Measurements from ENCODE around the gene FLAD1. TPM values are rescaled to one million over a fixed set of nuclear protein-coding genes. Genes with fewer than 3 reads are reported as not detected.
"Not testable (repeated sequence)": the region's sequence is repeated elsewhere in the genome, so short reads cannot be mapped to it uniquely, and the experiment has no call there.

The FLAD1 gene
- total RNA-seq, 4 donors from 2014 or later = 26.6 to 36.8 (median 31.7) TPM

- H3K4me3 ChIP-seq = peak overlapping the region; percentile 61 to 75 (median 70)
- in situ Hi-C loops (cut with MboI; ENCODE audit: low sequenced_read_pairs in 4 of 4) (loop anchor here in 1 of 4 donors (25.0 kb wide), 1 partner anchor 87 kb away; the partner anchor contains the start of genes ADAM15 and EFNA4), intact Hi-C loops (cut with DNase I; ENCODE audit: low total_unique reads) (loop anchor here (1.0 to 5.0 kb wide), 4 partner anchors 8 to 112 kb away; partner anchors contain the start of genes ADAM15 and FLAD1)
- DNase-seq (peak; percentile 88 to 89), ATAC-seq (peak; percentile 43 to 48)
- TF ChIP-seq POLR2A (IDR thresholded peaks at IDR 0.05) = peak; percentile 54 to 59
- TF ChIP-seq, protein P1, sequence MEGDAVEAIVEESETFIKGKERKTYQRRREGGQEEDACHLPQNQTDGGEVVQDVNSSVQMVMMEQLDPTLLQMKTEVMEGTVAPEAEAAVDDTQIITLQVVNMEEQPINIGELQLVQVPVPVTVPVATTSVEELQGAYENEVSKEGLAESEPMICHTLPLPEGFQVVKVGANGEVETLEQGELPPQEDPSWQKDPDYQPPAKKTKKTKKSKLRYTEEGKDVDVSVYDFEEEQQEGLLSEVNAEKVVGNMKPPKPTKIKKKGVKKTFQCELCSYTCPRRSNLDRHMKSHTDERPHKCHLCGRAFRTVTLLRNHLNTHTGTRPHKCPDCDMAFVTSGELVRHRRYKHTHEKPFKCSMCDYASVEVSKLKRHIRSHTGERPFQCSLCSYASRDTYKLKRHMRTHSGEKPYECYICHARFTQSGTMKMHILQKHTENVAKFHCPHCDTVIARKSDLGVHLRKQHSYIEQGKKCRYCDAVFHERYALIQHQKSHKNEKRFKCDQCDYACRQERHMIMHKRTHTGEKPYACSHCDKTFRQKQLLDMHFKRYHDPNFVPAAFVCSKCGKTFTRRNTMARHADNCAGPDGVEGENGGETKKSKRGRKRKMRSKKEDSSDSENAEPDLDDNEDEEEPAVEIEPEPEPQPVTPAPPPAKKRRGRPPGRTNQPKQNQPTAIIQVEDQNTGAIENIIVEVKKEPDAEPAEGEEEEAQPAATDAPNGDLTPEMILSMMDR (IDR thresholded peaks at IDR 0.05 in 4 of 5, conservative IDR thresholded peaks at IDR 0.05 in 1 of 5) = no peak
- H3K27ac ChIP-seq = peak overlapping the region; percentile 93 to 96 (median 95)
- H3K4me1 ChIP-seq = peaks cover 42 to 48% of the 10 kb centered on the region in 2 donors
- no peaks in the 10 kb centered on the region for H3K9me3 ChIP-seq
- no peaks in the 10 kb centered on the region for H3K36me3 ChIP-seq
- H3K27me3 ChIP-seq = no peaks in the 10 kb centered on the region
Measured at GRCh38 chr1:154974808-154975408, 8.2 kb upstream of the FLAD1 start.

DNA sequence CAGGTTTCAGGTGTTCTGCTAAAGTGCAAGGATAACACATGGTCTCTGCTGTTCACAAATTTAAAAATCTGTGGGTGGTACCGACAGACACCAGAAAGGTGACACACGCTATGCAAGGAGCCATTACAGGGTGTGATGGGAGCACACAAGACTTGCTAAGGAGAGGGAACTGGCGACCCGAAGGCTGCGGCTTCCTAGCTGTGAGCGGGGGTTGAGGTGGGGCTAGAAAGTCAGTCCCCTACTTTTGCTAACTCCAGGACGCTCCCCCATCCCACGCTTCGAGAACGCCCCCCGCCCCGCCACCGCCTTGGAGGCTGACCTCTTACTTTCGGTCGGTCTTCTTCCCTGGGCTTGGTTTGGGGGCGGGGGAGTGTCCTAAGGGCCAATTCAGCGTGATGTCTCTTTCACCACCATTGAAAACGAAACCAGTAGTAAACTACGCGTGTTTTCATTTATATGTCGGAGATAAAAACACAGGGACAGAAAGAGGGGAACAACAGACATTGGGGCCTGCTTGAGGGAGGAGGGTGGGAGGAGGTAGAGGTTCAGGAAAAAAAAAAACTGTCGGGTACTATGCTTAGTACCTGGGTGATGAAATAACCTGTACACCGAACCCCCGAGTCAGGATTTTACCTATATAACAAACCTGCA lies 7.6 kb upstream of the FLAD1 start:
- DNase-seq (no peak), ATAC-seq (no peak)
- H3K4me3 ChIP-seq = peak overlapping the region; percentile 61 to 75 (median 70)
- peak overlapping the region; percentile 93 to 96 (median 95) for H3K27ac ChIP-seq
- intact Hi-C loops (cut with DNase I; ENCODE audit: low total_unique reads) (no loop called here), in situ Hi-C loops (cut with MboI; ENCODE audit: low sequenced_read_pairs in 4 of 4) (no loop called here)
- peaks cover 38 to 42% of the 10 kb centered on the region in 2 donors for H3K4me1 ChIP-seq
- H3K36me3 ChIP-seq = no peaks in the 10 kb centered on the region
- TF ChIP-seq, protein P1 (IDR thresholded peaks at IDR 0.05 in 4 of 5, conservative IDR thresholded peaks at IDR 0.05 in 1 of 5) = no peak
- TF ChIP-seq POLR2A (IDR thresholded peaks at IDR 0.05) = no peak
- no peaks in the 10 kb centered on the region for H3K9me3 ChIP-seq
- H3K27me3 ChIP-seq = no peaks in the 10 kb centered on the region

GRCh38 chr1:154977762-154978161 lies 5.4 kb upstream of the FLAD1 start:
- H3K27ac ChIP-seq; DNase-seq; intact Hi-C loops (cut with DNase I; ENCODE audit: low total_unique reads); H3K36me3 ChIP-seq; H3K27me3 ChIP-seq; H3K4me3 ChIP-seq; H3K9me3 ChIP-seq; ATAC-seq; in situ Hi-C loops (cut with MboI; ENCODE audit: low sequenced_read_pairs in 4 of 4): not testable (repeated sequence)
- peaks cover 25 to 27% of the 10 kb centered on the region in 2 donors for H3K4me1 ChIP-seq

GRCh38 chr1:154978360-154978759 lies 4.8 kb upstream of the FLAD1 start:
- Histone ChIP-seq H3K27ac (no peak overlapping the region), H3K4me3 (no peak overlapping the region), H3K27me3 (no peaks in the 10 kb centered on the region), H3K4me1 (peaks cover 21 to 23% of the 10 kb centered on the region in 2 donors), H3K9me3 (no peaks in the 10 kb centered on the region), H3K36me3 (no peaks in the 10 kb centered on the region)
- TF ChIP-seq POLR2A (IDR thresholded peaks at IDR 0.05) = no peak
- TF ChIP-seq, protein P1 (IDR thresholded peaks at IDR 0.05 in 4 of 5, conservative IDR thresholded peaks at IDR 0.05 in 1 of 5) = no peak
- in situ Hi-C loops (cut with MboI; ENCODE audit: low sequenced_read_pairs in 4 of 4) (no loop called here), intact Hi-C loops (cut with DNase I; ENCODE audit: low total_unique reads) (no loop called here)
- no peak for DNase-seq
- ATAC-seq = no peak

- Histone ChIP-seq H3K36me3 (peaks cover 0 to under 1% of the 10 kb centered on the region in 2 donors), H3K4me1 (peaks cover 14 to 27% of the 10 kb centered on the region in 2 donors), H3K27me3 (no peaks in the 10 kb centered on the region), H3K4me3 (peak overlapping the region; percentile 51 to 86 (median 84)), H3K9me3 (no peaks in the 10 kb centered on the region), H3K27ac (peak overlapping the region; percentile 65 to 90 (median 83))
- in situ Hi-C loops (cut with MboI; ENCODE audit: low sequenced_read_pairs in 4 of 4) = no loop called here
- intact Hi-C loops (cut with DNase I; ENCODE audit: low total_unique reads) = loop anchor here (2.0 kb wide), 1 partner anchor 18 kb away; no protein-coding TSS in a partner anchor
- ATAC-seq = no peak
- no peak for DNase-seq
- TF ChIP-seq POLR2A (IDR thresholded peaks at IDR 0.05) = no peak
- TF ChIP-seq, protein P1 (IDR thresholded peaks at IDR 0.05 in 4 of 5, conservative IDR thresholded peaks at IDR 0.05 in 1 of 5) = no peak
Measured at GRCh38 chr1:154982341-154982740, 803 bp upstream of the FLAD1 start.

Measured in gastrocnemius medialis (tissue), 4 donors.